ENCODE measurements around the gene DCBLD2. TPM values are rescaled to one million over a fixed set of nuclear protein-coding genes. Genes with fewer than 3 reads are reported as not detected.

DCBLD2 gene
- total and polyA plus RNA-seq, 11 donors: 10.9 to 76.6 (median 62.0) TPM

DNA sequence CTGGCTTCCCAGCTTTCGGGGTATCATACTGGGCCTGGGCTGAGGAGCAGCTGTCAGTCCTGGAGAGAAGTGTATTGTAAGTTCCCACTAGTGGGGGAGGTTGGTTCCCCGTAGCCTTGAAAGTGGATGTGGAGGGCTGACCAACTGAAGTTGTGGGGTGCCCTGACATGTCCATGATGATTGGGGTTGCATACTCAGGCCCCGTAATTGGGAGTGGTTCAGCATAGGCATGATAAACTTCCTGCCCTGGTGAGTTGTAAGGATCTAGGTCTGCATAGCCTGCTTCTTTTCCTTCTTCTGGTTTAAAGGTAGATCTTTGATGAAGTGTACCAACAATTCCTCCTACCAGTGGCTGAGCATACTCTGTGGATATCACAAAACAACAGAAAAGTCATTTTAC, 102.0 kb downstream of the DCBLD2 start:
- no peak for DNase-seq
- Histone ChIP-seq H3K36me3 (peaks cover 0 to 74% (median 11%) of the 10 kb centered on the region in 9 donors), H3K27ac (no peak overlapping the region), H3K27me3 (no peaks in the 10 kb centered on the region), H3K9me3 (no peaks in the 10 kb centered on the region), H3K4me3 (no peak overlapping the region), H3K4me1 (no peaks in the 10 kb centered on the region)
- no peak for TF ChIP-seq POLR2A (IDR thresholded peaks at IDR 0.05)
- TF ChIP-seq, protein P1, sequence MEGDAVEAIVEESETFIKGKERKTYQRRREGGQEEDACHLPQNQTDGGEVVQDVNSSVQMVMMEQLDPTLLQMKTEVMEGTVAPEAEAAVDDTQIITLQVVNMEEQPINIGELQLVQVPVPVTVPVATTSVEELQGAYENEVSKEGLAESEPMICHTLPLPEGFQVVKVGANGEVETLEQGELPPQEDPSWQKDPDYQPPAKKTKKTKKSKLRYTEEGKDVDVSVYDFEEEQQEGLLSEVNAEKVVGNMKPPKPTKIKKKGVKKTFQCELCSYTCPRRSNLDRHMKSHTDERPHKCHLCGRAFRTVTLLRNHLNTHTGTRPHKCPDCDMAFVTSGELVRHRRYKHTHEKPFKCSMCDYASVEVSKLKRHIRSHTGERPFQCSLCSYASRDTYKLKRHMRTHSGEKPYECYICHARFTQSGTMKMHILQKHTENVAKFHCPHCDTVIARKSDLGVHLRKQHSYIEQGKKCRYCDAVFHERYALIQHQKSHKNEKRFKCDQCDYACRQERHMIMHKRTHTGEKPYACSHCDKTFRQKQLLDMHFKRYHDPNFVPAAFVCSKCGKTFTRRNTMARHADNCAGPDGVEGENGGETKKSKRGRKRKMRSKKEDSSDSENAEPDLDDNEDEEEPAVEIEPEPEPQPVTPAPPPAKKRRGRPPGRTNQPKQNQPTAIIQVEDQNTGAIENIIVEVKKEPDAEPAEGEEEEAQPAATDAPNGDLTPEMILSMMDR (IDR thresholded peaks at IDR 0.05): no peak
- 76 to 87% (median 82%) methylated on average over 3 of the region's 3 CpGs for WGBS, 4 donors
- intact Hi-C loops (cut with DNase I): loop anchor here in 1 of 10 donors (10.0 kb wide), 1 partner anchor 65 kb away; no protein-coding TSS in a partner anchor
- ATAC-seq: peak in 2 of 4 donors; percentile 44 to 45

DNA sequence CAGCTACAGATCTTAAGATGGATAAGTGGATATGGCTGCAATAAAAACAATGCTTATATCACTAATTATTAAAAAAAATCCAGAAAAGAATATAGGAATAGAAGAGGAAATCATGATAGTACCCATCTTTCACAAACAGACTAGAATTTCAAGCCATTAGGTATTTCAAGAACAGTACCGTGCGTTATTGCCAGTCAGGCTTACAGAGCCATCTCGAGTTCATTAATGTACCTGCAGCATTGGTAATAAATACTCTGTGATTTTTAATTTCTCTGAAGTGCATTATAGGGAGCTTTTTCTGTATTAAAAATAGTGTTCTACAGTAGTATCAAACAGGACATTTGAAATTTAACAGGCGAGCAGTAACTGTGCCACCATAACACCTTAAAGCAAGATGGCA, 102.7 kb downstream of the DCBLD2 start:
- Histone ChIP-seq H3K4me1 (no peaks in the 10 kb centered on the region), H3K9me3 (no peaks in the 10 kb centered on the region), H3K27ac (no peak overlapping the region), H3K27me3 (no peaks in the 10 kb centered on the region), H3K4me3 (no peak overlapping the region), H3K36me3 (peaks cover 0 to 78% (median 17%) of the 10 kb centered on the region in 9 donors)
- no peak for DNase-seq
- 65 to 80% (median 72%) methylated on average over 4 of the region's 4 CpGs for WGBS, 4 donors
- TF ChIP-seq, protein P1 (IDR thresholded peaks at IDR 0.05): peak in 6 of 12 donors; percentile 20 to 44 (median 32)
- no peak for TF ChIP-seq POLR2A (IDR thresholded peaks at IDR 0.05)
- ATAC-seq: peak in 3 of 4 donors; percentile 44 to 50 (median 49)
- intact Hi-C loops (cut with DNase I): loop anchor here in 1 of 10 donors (10.0 kb wide), 1 partner anchor 64 kb away; no protein-coding TSS in a partner anchor

DNA sequence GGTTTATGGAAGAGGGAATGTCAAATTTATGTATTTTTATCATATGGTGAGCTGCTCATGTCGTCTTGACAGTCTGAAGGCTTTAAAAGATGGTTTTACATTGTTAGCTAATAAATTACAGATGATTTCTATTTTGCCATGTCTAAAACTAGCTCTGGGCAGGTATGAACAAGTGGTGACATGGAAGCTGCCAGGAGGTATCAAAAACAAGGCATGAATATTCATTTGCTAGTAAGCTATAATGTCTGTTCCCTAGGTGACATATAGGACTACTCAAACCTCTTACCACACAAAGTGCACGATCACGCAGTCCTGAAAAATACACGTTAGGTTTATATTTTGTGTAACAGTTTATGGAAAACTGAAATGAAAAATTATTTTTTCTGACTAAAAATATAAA, 103.6 kb downstream of the DCBLD2 start:
- no peaks in the 10 kb centered on the region for H3K27me3 ChIP-seq
- H3K36me3 ChIP-seq: peaks cover 0 to 85% (median 26%) of the 10 kb centered on the region in 9 donors
- H3K4me1 ChIP-seq: no peaks in the 10 kb centered on the region
- TF ChIP-seq, protein P1 (IDR thresholded peaks at IDR 0.05): no peak
- TF ChIP-seq POLR2A (IDR thresholded peaks at IDR 0.05): no peak
- H3K27ac ChIP-seq: no peak overlapping the region
- H3K4me3 ChIP-seq: no peak overlapping the region
- 82 to 93% (median 87%) methylated on average over 4 of the region's 4 CpGs for WGBS, 4 donors
- H3K9me3 ChIP-seq: no peaks in the 10 kb centered on the region
- no peak for DNase-seq
- no peak for ATAC-seq
- intact Hi-C loops (cut with DNase I): loop anchor here in 1 of 10 donors (10.0 kb wide), 1 partner anchor 63 kb away; no protein-coding TSS in a partner anchor

DNA sequence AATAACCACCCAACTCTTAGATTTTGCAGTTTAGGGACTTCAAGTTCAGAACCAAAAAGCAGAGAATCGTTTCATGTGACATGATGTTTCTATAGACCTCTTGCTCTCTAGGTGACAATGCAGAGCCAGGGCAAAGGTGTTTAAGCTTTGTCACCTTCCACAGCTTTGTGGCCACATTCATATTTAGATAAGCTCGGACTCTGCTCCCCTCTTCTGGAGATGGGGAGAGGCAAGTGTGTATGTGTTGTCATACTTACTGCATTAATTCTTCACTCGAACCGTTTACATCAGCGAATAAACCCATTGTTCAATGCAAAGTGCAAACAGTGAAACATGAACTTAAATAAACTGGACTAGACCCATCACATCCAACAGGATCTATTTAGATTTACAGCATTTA, 105.2 kb downstream of the DCBLD2 start:
- no peak overlapping the region for H3K4me3 ChIP-seq
- no peak overlapping the region for H3K27ac ChIP-seq
- H3K36me3 ChIP-seq: peaks cover 0 to 94% (median 26%) of the 10 kb centered on the region in 9 donors
- peak in 1 of 4 donors; percentile 41 for ATAC-seq
- DNase-seq: no peak
- TF ChIP-seq, protein P1 (IDR thresholded peaks at IDR 0.05): peak in 1 of 12 donors; percentile 11
- no peak for TF ChIP-seq POLR2A (IDR thresholded peaks at IDR 0.05)
- 80 to 84% (median 82%) methylated on average over 5 of the region's 5 CpGs for WGBS, 4 donors
- no peaks in the 10 kb centered on the region for H3K27me3 ChIP-seq
- no peaks in the 10 kb centered on the region for H3K4me1 ChIP-seq
- intact Hi-C loops (cut with DNase I): loop anchor here in 1 of 10 donors (10.0 kb wide), 1 partner anchor 62 kb away; no protein-coding TSS in a partner anchor
- no peaks in the 10 kb centered on the region for H3K9me3 ChIP-seq

Data from heart left ventricle (tissue), 16 donors.